Neural crest cell (in vitro differentiated cells): ENCODE results near the gene PPL. TPM values are rescaled to one million over a fixed set of nuclear protein-coding genes. Genes with fewer than 3 reads are reported as not detected.

ENCODE experiments used
- DNase-seq: peaks from one replicate; pipeline ENCODE4 v3.0.0; 2021; ENCODE audit warnings: low read depth, mixed read lengths, low spot score
- H3K27ac Mint-ChIP-seq: one replicate; pipeline ENCODE4 v1.8.0; 2021; ENCODE audit warnings: mild to moderate bottlenecking, mixed read lengths; ENCODE audit not compliant: unreplicated experiment
- H3K27me3 Mint-ChIP-seq: 2 replicates; pipeline ENCODE4 v1.8.0; 2021; ENCODE audit warnings: low read depth, mild to moderate bottlenecking, mixed read lengths
- H3K36me3 Mint-ChIP-seq: 2 replicates; pipeline ENCODE4 v1.8.0; 2021; ENCODE audit warnings: low read depth, mild to moderate bottlenecking, mixed read lengths
- H3K4me1 Mint-ChIP-seq: 2 replicates; pipeline ENCODE4 v1.8.0; 2021; ENCODE audit warnings: mixed read lengths
- H3K4me3 Mint-ChIP-seq: one replicate; pipeline ENCODE4 v1.8.0; 2021; ENCODE audit warnings: mild to moderate bottlenecking, mixed read lengths
- H3K9me3 Mint-ChIP-seq: 2 replicates; pipeline ENCODE4 v1.8.0; 2021; ENCODE audit warnings: mixed read lengths
- CTCF ChIP-seq: fragments of 200-600 bp; sonication (generic); conservative IDR thresholded peaks from 2 replicates; pipeline ENCODE4 v1.5.0; 2021; ENCODE audit warnings: antibody characterized with exemption, mild to moderate bottlenecking
- total RNA-seq: library from RNA; stranded (reverse); gene quantifications from 2 replicates; pipeline ENCODE4 v1.2.1, GENCODE V29; 2021

Gene PPL
- total RNA-seq, 1 donor from 2014 or later: 0.26 TPM

GRCh38 chr16:4891097-4891885 lies 45.7 kb downstream of the PPL start:
- Mint-ChIP-seq H3K36me3 (no peaks in the 10 kb centered on the region), H3K27me3 (no peaks in the 10 kb centered on the region), H3K27ac (no peak overlapping the region), H3K4me1 (no peaks in the 10 kb centered on the region), H3K9me3 (no peaks in the 10 kb centered on the region), H3K4me3 (no peak overlapping the region)
- TF ChIP-seq CTCF: no peak
- no peak for DNase-seq

GRCh38 chr16:4890686-4891085 lies 46.3 kb downstream of the PPL start:
- DNase-seq: no peak
- Mint-ChIP-seq H3K4me1 (no peaks in the 10 kb centered on the region), H3K27ac (no peak overlapping the region), H3K9me3 (no peaks in the 10 kb centered on the region), H3K27me3 (no peaks in the 10 kb centered on the region), H3K4me3 (no peak overlapping the region), H3K36me3 (no peaks in the 10 kb centered on the region)
- TF ChIP-seq CTCF: no peak

- Mint-ChIP-seq H3K27ac (no peak overlapping the region), H3K9me3 (no peaks in the 10 kb centered on the region), H3K4me3 (no peak overlapping the region), H3K4me1 (no peaks in the 10 kb centered on the region), H3K27me3 (no peaks in the 10 kb centered on the region), H3K36me3 (peaks cover 1% of the 10 kb centered on the region)
- no peak for TF ChIP-seq CTCF
- DNase-seq: no peak
Measured at GRCh38 chr16:4890026-4890425, 46.9 kb downstream of the PPL start.

- Mint-ChIP-seq H3K36me3 (peaks cover 11% of the 10 kb centered on the region), H3K4me3 (no peak overlapping the region), H3K9me3 (no peaks in the 10 kb centered on the region), H3K27ac (peak overlapping the region; percentile 57), H3K27me3 (no peaks in the 10 kb centered on the region), H3K4me1 (no peaks in the 10 kb centered on the region)
- TF ChIP-seq CTCF: no peak
- no peak for DNase-seq
Measured at GRCh38 chr16:4888428-4889135, 48.4 kb downstream of the PPL start.

GRCh38 chr16:4886151-4886550 lies 50.8 kb downstream of the PPL start:
- Mint-ChIP-seq H3K27me3 (no peaks in the 10 kb centered on the region), H3K27ac (no peak overlapping the region), H3K36me3 (peaks cover 16% of the 10 kb centered on the region), H3K9me3 (no peaks in the 10 kb centered on the region), H3K4me1 (no peaks in the 10 kb centered on the region), H3K4me3 (no peak overlapping the region)
- no peak for DNase-seq
- TF ChIP-seq CTCF: no peak
